Measurements from ENCODE around the gene ZNF709.
"Not testable (repeated sequence)": the region's sequence is repeated elsewhere in the genome, so short reads cannot be mapped to it uniquely, and the experiment has no call there.

Gene ZNF709

DNA sequence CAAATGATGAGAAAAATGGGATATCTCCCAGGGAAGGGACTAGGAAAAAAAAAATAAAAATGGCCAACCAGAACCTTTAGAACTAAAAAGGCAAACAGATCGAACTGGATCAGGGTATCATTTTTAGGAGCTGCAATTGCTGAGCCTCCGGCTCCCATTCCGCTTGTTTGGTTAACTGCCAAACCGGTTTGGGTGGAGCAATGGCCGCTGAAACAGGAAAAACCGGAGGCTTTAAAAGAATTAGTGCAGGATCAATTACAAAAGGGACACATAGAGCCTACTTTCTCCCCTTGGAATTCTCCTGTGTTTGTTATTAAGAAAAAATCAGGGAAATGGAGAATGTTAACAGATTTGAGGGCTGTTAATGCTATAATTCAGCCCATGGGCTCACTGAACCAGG, 31.1 kb downstream of the ZNF709 start:
- DNase-seq (ENCODE audit: low read depth in 2 of 2) = no peak

- no peak for DNase-seq (ENCODE audit: low read depth in 2 of 2)
Measured at GRCh38 chr19:12450844-12451243, 33.8 kb downstream of the ZNF709 start.

GRCh38 chr19:12448808-12449207, 35.8 kb downstream of the ZNF709 start:
- DNase-seq (ENCODE audit: low read depth in 2 of 2) = no peak

GRCh38 chr19:12440541-12441316, 43.9 kb downstream of the ZNF709 start, which contains the start of gene ZNF443:
TSS of gene ZNF443 (minus strand) at chr19:12441021. CDS start at chr19:12440914, 107 bp downstream.
- peak; percentile 95 to 98 for DNase-seq (ENCODE audit: low read depth in 2 of 2)

GRCh38 chr19:12439686-12440540, 44.7 kb downstream of the ZNF709 start:
- peak in 1 of 2 donors; percentile 21 for DNase-seq (ENCODE audit: low read depth in 2 of 2)

DNA sequence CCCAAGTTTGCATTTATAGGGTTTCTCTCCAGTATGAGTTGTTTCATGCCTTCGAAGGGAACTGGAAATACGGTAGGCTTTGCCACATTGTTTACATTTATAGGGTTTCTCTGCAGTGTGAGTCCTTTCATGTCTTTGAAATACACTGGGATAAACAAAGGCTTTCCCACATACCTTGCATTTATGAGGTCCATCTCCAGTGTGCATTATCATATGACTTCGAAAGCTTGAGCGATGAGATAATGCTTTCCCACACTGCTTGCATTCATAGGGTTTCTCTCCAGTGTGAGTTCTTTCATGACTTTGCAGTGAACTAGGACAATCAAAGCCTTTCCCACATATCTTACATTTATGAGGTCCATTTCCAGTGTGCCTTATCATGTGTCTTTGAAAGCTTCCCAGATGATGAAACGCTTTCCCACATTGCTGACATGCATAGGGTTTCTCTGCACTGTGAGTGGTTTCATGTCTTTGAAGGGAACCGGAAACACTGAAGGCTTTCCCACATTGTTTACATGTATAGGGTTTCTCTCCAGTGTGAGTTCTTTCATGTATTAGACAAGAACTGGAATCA, 53.8 kb downstream of the ZNF709 start:
- DNase-seq (ENCODE audit: low read depth in 2 of 2) = not testable (repeated sequence)

DNA sequence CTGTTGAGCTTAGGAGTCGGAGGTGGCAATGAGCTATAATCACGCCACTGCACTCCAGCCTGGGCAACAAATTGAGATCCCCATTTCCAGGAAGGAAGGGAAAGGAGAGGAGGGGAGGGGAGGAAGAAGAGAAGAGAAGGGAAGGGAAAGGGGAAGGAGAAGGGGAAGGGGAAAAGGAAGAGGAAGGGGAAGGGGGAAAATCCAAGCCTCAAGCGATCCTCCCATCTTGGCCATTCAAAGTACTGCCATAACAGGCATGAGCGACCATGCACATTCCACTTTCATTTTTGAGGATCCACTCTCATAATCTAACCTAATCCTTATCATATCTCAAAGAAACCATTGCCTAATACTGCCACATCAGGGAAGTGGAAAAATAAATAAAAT, 58.7 kb downstream of the ZNF709 start:
- DNase-seq (ENCODE audit: low read depth in 2 of 2) = no peak

GRCh38 chr19:12425236-12425887, 59.3 kb downstream of the ZNF709 start:
- no peak for DNase-seq (ENCODE audit: low read depth in 2 of 2)

DNA sequence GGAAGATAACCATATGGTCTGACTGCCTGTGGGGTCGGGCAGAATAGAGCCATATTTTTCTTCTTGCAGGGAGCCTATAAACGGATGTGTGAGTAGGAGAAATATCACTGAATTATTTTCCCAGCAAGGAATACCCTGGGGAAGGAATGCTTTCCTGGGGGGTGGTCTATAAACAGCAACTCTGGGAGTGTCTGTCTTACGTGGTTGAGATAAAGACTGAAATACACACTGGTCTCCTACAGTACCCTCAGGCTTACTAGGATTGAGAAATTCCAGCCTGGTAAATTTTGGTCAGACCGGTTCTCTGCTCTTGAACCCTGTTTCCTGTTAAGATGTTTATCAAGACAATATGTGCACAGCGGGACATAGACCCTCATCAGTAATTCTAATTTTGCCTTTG, 67.3 kb downstream of the ZNF709 start:
- DNase-seq (ENCODE audit: low read depth in 2 of 2) = not testable (repeated sequence)

GRCh38 chr19:12411893-12412292, 72.7 kb downstream of the ZNF709 start:
- no peak for DNase-seq (ENCODE audit: low read depth in 2 of 2)
